HG03045 (cell line): ENCODE data around the gene BARX2.

Experiments used
- ATAC-seq: cut with Tn5 transposase; IDR thresholded peaks from one replicate; pipeline ENCODE4 v1.9.1; 2021; ENCODE audit warnings: mild to moderate bottlenecking, moderate library complexity; ENCODE audit not compliant: unreplicated experiment

BARX2 gene

GRCh38 chr11:129493746-129494145 lies 118.1 kb downstream of the BARX2 start:
- ATAC-seq: no peak
